ENCODE measurements around the gene ZNF616. TPM values are rescaled to one million over a fixed set of nuclear protein-coding genes. Genes with fewer than 3 reads are reported as not detected.
"Not testable (repeated sequence)": the region's sequence is repeated elsewhere in the genome, so short reads cannot be mapped to it uniquely, and the experiment has no call there.

Gene ZNF616
- total RNA-seq, 2 donors from 2014 or later = 4.8 to 7.8 TPM

- DNase-seq (ENCODE audit: low spot score) (no peak), ATAC-seq (peak; percentile 99 to 100)
- Mint-ChIP-seq H3K4me1 (ENCODE audit: low read depth in 2 of 2) (peaks cover 34 to 35% of the 10 kb centered on the region in 2 donors), H3K27ac (peak overlapping the region; percentile 83 to 96), H3K27me3 (no peaks in the 10 kb centered on the region), H3K36me3 (peaks cover 17% of the 10 kb centered on the region), H3K4me3 (peak overlapping the region; percentile 99), H3K9me3 (peaks cover 3% of the 10 kb centered on the region)
Measured at GRCh38 chr19:52140032-52140710, 433 bp upstream of the ZNF616 start.

GRCh38 chr19:52138983-52139251, 821 bp downstream of the ZNF616 start:
- no peak for ATAC-seq

DNA sequence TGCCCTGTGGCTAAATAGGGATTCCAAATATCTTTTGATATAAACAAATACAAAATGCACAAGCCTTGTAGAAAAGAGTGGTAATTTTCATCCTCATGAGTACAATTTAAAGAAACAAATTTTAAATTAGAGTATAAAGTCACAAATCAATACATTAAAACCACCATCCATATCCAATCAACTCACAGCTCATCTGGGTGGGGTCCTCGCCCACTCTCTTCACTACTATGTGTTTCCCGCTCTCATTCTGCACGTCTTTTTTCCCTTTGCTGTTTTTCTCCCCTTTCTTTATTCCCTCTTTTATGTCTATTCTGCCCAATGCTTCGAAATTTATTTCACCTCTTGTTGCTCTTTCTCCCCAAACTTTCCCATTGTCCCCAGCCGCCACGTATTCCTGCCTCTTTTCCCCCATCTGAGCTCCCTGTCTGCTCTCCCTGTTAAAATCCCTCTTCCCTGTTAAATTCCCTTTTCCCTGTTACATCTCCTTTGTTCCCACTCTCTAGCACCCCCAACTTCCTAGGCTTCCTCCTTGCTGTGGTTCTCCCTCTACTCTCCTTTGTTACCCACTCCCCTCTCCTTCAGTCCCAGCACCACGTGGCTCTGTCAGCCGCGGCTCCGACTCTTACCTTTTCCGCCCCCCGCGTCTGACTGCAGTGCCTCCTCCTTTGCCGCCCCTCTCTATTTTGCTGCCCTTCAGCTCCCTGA, 1.3 kb downstream of the ZNF616 start:
- Mint-ChIP-seq H3K9me3 (peaks cover 8% of the 10 kb centered on the region), H3K4me3 (peak overlapping the region; percentile 99), H3K4me1 (ENCODE audit: low read depth in 2 of 2) (peaks cover 34 to 40% of the 10 kb centered on the region in 2 donors), H3K27ac (peak overlapping the region; percentile 83 to 96), H3K36me3 (peaks cover 26% of the 10 kb centered on the region), H3K27me3 (no peaks in the 10 kb centered on the region)
- no peak for ATAC-seq
- no peak for DNase-seq (ENCODE audit: low spot score)

More at GRCh38 chr19:52138983-52139251, 821 bp downstream of the ZNF616 start:
- peaks cover 24% of the 10 kb centered on the region for H3K36me3 Mint-ChIP-seq
- no peak for DNase-seq (ENCODE audit: low spot score)
- H3K27me3 Mint-ChIP-seq = no peaks in the 10 kb centered on the region
- peak overlapping the region; percentile 99 for H3K4me3 Mint-ChIP-seq
- peak overlapping the region; percentile 83 to 96 for H3K27ac Mint-ChIP-seq
- H3K9me3 Mint-ChIP-seq = peaks cover 8% of the 10 kb centered on the region
- H3K4me1 Mint-ChIP-seq (ENCODE audit: low read depth in 2 of 2) = peaks cover 34 to 40% of the 10 kb centered on the region in 2 donors

- DNase-seq (ENCODE audit: low spot score) (no peak), ATAC-seq (no peak)
- peaks cover 77% of the 10 kb centered on the region for H3K36me3 Mint-ChIP-seq
- no peak overlapping the region for H3K4me3 Mint-ChIP-seq
- no peak overlapping the region for H3K27ac Mint-ChIP-seq
- H3K9me3 Mint-ChIP-seq = peaks cover 33% of the 10 kb centered on the region
- no peaks in the 10 kb centered on the region for H3K27me3 Mint-ChIP-seq
- H3K4me1 Mint-ChIP-seq (ENCODE audit: low read depth in 2 of 2) = no peaks in the 10 kb centered on the region
Measured at GRCh38 chr19:52120286-52120685, 19.5 kb downstream of the ZNF616 start.

DNA sequence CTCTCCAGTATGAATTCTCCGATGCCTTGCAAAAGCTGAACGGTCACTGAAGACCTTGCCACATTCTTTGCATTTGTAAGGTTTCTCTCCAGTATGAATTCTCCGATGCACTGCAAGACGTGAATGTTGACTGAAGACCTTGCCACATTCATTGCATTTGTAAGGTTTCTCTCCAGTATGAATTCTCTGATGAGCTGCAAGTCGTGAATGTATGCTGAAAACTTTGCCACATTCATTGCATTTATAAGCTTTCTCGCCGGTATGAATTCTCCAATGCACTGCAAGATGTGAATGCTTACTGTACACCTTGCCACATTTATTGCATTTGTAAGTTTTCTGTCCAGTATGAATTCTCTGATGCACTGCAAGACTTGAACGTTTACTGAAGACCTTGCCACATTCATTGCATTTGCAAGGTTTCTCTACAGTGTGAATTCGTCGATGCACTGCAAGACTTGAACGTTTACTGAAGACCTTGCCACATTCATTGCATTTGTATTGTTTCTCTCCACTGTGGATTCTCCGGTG, 24.1 kb downstream of the ZNF616 start:
- H3K27ac Mint-ChIP-seq = no peak overlapping the region
- ATAC-seq (no peak), DNase-seq (ENCODE audit: low spot score) (no peak)
- peaks cover 84% of the 10 kb centered on the region for H3K36me3 Mint-ChIP-seq
- H3K4me1 Mint-ChIP-seq (ENCODE audit: low read depth in 2 of 2) = no peaks in the 10 kb centered on the region
- H3K9me3 Mint-ChIP-seq = peaks cover 41% of the 10 kb centered on the region
- H3K27me3 Mint-ChIP-seq = no peaks in the 10 kb centered on the region
- H3K4me3 Mint-ChIP-seq = no peak overlapping the region

- Mint-ChIP-seq H3K27ac (no peak overlapping the region), H3K4me3 (no peak overlapping the region), H3K27me3 (no peaks in the 10 kb centered on the region), H3K9me3 (peaks cover 40% of the 10 kb centered on the region), H3K4me1 (ENCODE audit: low read depth in 2 of 2) (no peaks in the 10 kb centered on the region), H3K36me3 (peaks cover 80% of the 10 kb centered on the region)
- no peak for ATAC-seq
- DNase-seq (ENCODE audit: low spot score) = no peak
Measured at GRCh38 chr19:52114691-52115090, 25.0 kb downstream of the ZNF616 start.

DNA sequence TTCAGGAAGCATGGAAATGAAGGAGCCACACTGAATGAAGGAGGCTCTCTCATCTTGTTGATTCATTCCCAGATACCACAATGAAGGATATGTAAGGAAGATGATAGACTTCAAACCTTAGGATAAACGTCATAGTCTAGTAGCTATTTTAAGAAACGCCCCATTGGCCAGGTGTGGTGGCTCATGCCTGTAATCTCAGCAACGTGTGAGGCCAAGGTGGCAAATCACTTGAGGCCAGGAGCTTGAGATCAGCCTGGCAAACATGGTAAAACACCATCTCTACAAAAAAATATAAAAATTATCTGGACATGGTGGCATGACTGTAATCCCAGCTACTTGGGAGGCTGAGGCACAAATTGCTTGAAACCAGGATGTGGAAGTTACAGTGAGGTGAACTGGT, 27.1 kb downstream of the ZNF616 start:
- Mint-ChIP-seq H3K27me3 (no peaks in the 10 kb centered on the region), H3K4me1 (ENCODE audit: low read depth in 2 of 2) (no peaks in the 10 kb centered on the region)
- DNase-seq (ENCODE audit: low spot score) = no peak

DNA sequence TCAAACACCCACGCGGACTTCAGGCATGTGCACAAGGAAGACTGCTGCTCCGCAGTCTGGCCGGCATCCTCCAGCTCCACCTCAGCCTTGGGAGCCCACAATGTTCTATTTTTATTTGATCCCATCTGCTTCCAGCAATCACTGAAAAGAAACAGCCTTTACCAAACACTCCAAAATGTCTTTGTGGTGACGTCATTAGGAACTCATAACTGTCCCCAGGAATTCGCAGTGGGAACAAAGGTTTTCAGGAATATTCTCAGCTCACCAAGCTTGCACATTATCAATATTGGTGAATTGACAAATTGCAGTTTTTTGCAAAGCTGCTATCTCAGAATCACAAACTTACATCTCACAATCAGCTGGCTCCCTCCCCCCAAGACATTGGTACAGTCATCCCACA, 29.0 kb downstream of the ZNF616 start:
- no peak overlapping the region for H3K4me3 Mint-ChIP-seq
- H3K36me3 Mint-ChIP-seq = peaks cover 70% of the 10 kb centered on the region
- no peak for ATAC-seq
- H3K9me3 Mint-ChIP-seq = peaks cover 38% of the 10 kb centered on the region
- H3K4me1 Mint-ChIP-seq (ENCODE audit: low read depth in 2 of 2) = no peaks in the 10 kb centered on the region
- H3K27me3 Mint-ChIP-seq = no peaks in the 10 kb centered on the region
- no peak overlapping the region for H3K27ac Mint-ChIP-seq
- DNase-seq (ENCODE audit: low spot score) = no peak

More for the DNA sequence above, 27.1 kb downstream of the ZNF616 start:
- Mint-ChIP-seq H3K27ac (no peak overlapping the region), H3K4me3 (no peak overlapping the region), H3K9me3 (peaks cover 35% of the 10 kb centered on the region), H3K36me3 (peaks cover 70% of the 10 kb centered on the region)
- ATAC-seq = no peak

GRCh38 chr19:52102782-52103181, 37.0 kb downstream of the ZNF616 start:
- Mint-ChIP-seq H3K4me1 (ENCODE audit: low read depth in 2 of 2) (no peaks in the 10 kb centered on the region), H3K27me3 (no peaks in the 10 kb centered on the region), H3K27ac (no peak overlapping the region), H3K4me3 (no peak overlapping the region), H3K36me3 (peaks cover 34% of the 10 kb centered on the region), H3K9me3 (peaks cover 9% of the 10 kb centered on the region)
- DNase-seq (ENCODE audit: low spot score) (no peak), ATAC-seq (no peak)

DNA sequence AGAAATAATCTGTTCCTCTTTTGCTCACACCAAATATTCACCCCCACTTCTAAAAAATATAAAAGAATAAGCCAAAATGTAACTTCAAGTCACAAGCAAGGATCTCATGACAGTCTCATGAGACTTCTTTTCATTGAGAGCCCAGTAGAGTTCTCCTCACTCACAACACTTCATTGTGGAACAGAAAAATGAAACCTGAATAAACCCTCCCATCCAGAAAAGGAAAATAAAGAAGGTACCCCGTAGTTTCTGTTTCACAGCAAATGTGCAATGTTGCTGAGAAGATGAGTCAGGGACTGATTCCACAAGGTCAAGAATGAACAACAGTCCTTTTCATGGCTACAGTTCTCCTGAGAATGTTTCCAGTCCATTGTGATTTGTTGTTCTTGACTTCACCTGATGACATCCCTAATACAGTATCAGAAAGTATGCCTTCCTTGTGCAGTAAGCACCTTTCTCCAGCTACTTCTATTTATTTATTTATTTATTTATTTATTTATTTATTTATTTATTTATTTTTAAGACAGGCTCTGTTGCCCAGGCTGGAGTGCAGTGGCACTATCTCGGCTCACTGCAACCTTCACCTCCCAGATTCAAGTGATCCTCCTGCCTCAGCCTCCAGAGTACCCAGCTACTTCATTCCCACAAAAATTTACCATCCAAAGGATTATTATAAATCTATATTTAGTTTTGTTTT, 37.7 kb downstream of the ZNF616 start:
- Mint-ChIP-seq H3K4me1 (ENCODE audit: low read depth in 2 of 2) (no peaks in the 10 kb centered on the region), H3K36me3 (peaks cover 27% of the 10 kb centered on the region), H3K4me3 (no peak overlapping the region), H3K9me3 (peaks cover 4% of the 10 kb centered on the region), H3K27me3 (no peaks in the 10 kb centered on the region), H3K27ac (no peak overlapping the region)
- no peak for DNase-seq (ENCODE audit: low spot score)
- no peak for ATAC-seq

- Mint-ChIP-seq H3K27me3 (no peaks in the 10 kb centered on the region), H3K9me3 (peaks cover 3% of the 10 kb centered on the region), H3K36me3 (peaks cover 29% of the 10 kb centered on the region), H3K4me1 (ENCODE audit: low read depth in 2 of 2) (peaks cover 7% of the 10 kb centered on the region in 2 donors), H3K27ac (no peak overlapping the region), H3K4me3 (no peak overlapping the region)
- DNase-seq (ENCODE audit: low spot score) (no peak), ATAC-seq (peak in 1 of 2 donors; percentile 58)
Measured at GRCh38 chr19:52099497-52100138, 40.1 kb downstream of the ZNF616 start.

DNA sequence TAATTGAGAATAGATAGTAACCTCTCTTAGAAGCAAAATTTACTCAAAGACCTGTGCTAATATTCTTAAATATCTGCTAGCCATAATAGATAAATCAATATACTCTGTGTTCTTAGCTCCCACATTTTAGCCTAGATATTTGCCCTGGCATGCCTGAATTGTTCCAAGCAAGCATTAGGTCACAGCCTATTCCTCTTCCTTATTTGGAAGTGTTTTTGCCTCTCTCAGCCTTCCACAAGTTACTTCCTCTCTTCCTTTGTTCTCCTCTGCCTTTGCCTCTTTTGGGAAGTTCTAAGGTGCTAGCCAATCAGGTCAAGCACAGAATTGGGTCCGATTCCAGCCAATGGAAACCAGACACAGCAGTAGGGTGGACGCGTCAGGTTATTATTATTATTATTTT, 43.3 kb downstream of the ZNF616 start:
- Mint-ChIP-seq H3K36me3 (peaks cover 53% of the 10 kb centered on the region), H3K4me3 (peak overlapping the region; percentile 99), H3K27ac (peak overlapping the region in 1 of 2 donors; percentile 96), H3K4me1 (ENCODE audit: low read depth in 2 of 2) (peaks cover 29 to 31% of the 10 kb centered on the region in 2 donors)
- DNase-seq (ENCODE audit: low spot score); ATAC-seq; H3K9me3 Mint-ChIP-seq; H3K27me3 Mint-ChIP-seq: not testable (repeated sequence)

DNA sequence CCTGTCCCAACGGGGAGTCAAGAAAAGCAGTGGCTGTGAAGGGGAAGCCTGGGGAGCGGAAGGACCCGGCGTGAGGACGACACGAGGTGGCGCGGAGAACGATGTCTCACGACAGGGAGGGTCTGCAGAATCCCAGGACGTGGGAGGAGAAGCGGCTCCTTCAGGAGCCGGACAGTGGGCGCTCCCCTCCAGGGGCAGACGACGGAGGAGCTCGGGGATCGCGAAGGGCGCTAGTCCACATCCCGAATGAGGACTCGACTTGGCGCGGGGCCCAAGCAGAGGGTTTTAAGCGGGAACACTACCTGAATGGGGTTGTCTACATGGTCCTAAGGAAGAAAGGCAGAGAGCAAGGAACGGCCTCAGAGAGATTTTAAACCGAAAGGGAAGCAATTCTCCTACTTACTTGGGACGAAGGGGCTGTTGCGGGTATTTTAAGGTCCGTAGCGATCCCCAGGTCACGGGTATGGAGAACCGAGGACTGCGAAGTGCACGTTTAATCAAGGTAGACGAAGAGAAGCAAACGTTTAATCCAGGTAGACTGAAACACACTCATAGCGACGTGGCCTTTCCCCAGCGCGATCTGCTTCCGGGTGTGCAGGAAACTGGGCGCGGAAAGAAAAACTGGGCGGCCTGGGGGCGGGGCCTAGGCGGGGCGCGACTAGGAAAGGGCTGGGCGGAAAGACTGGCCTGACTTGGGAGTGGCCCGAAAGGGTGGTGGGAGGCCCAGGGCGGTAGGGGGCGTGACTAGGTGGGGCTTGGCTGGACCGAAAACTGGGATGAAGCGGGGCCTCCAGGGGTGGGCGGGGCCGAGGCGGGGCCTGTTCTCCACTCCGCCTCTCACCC, 44.3 kb downstream of the ZNF616 start, which contains the start of gene ZNF841:
TSS of gene ZNF841 (minus strand) at position 594 of the 843 bp plus-strand sequence. CDS start 10,964 bp downstream, outside the sequence.
- DNase-seq (ENCODE audit: low spot score) (peak; percentile 93), ATAC-seq (peak; percentile 98 to 99)
- H3K27ac Mint-ChIP-seq = peak within 1 kb of the TSS; percentile 92 to 96
- H3K4me1 Mint-ChIP-seq (ENCODE audit: low read depth in 2 of 2) = peaks cover 35 to 37% of the 10 kb centered on the region in 2 donors
- peaks cover 8% of the 10 kb centered on the region for H3K9me3 Mint-ChIP-seq
- no peaks in the 10 kb centered on the region for H3K27me3 Mint-ChIP-seq
- H3K36me3 Mint-ChIP-seq = peaks cover 63% of the 10 kb centered on the region
- H3K4me3 Mint-ChIP-seq = peak within 1 kb of the TSS; percentile 99

Measured in natural killer cell treated with Interleukin-12 subunit alpha and Interleukin-12 subunit beta and Interleukin-15 and Interleukin-18, amount 100 ng/mL, for 72 hours (primary cell).